HepG2 (cell line): Measurements from ENCODE around the gene NMUR1. TPM values are rescaled to one million over a fixed set of nuclear protein-coding genes. Genes with fewer than 3 reads are reported as not detected.

Experiments
- ATF7-NPFF ChIP-seq: sonication (generic); formaldehyde crosslinking; IDR thresholded peaks from 2 replicates; pipeline ENCODE4 v1.8.1; 2023; ENCODE audit warnings: mild to moderate bottlenecking, low read depth, missing genetic modification reagents, moderate library complexity
- CTCF ChIP-seq: sonication (generic); formaldehyde crosslinking; IDR thresholded peaks from 2 replicates; pipeline ENCODE4 v1.5.0; 2020; ENCODE audit warnings: mild to moderate bottlenecking, missing genetic modification reagents, moderate library complexity
- ELF3 ChIP-seq: IDR thresholded peaks from 2 replicates; pipeline ENCODE4 v1.6.1; 2016; ENCODE audit warnings: missing genetic modification reagents, missing compliant biosample characterization
- FOXK1 ChIP-seq: sonication (generic); formaldehyde crosslinking; IDR thresholded peaks from 2 replicates; pipeline ENCODE4 v1.4.0; 2020; ENCODE audit warnings: low read depth, missing genetic modification reagents, borderline replicate concordance
- NONO ChIP-seq, 2 experiments: fragments of 450-650 bp in 1 of 2; sonication (generic) in 1 of 2; formaldehyde crosslinking in 1 of 2; IDR thresholded peaks in 1 of 2; conservative IDR thresholded peaks in 1 of 2; 2 replicates each; pipeline versions ENCODE4 v1.6.1 to v1.8.0; 2017 to 2022; ENCODE audit warnings: mild to moderate bottlenecking in 1 of 2, missing genetic modification reagents in 1 of 2, moderate library complexity in 1 of 2
- PATZ1 ChIP-seq: sonication (generic); formaldehyde crosslinking; IDR thresholded peaks from 2 replicates; pipeline ENCODE4 v1.4.0; 2020; ENCODE audit warnings: missing genetic modification reagents
- RBM39 ChIP-seq: fragments of 200-400 bp; formaldehyde crosslinking; IDR thresholded peaks from one replicate; pipeline ENCODE4 v1.6.1; 2018; ENCODE audit warnings: antibody characterized with exemption, mild to moderate bottlenecking, low read depth, low read length; ENCODE audit not compliant: poor library complexity, severe bottlenecking
- RELA ChIP-seq: sonication (generic); formaldehyde crosslinking; IDR thresholded peaks from 2 replicates; pipeline ENCODE4 v1.4.0; 2020; ENCODE audit warnings: missing genetic modification reagents
- SALL1 ChIP-seq: sonication (generic); formaldehyde crosslinking; IDR thresholded peaks from 2 replicates; pipeline ENCODE4 v1.8.0; 2022; ENCODE audit warnings: mild to moderate bottlenecking, missing genetic modification reagents
- SALL2 ChIP-seq: sonication (generic); formaldehyde crosslinking; IDR thresholded peaks from 2 replicates; pipeline ENCODE4 v1.8.1; 2023; ENCODE audit warnings: mild to moderate bottlenecking, missing genetic modification reagents, inconsistent platforms
- TFDP2 ChIP-seq: sonication (generic); formaldehyde crosslinking; IDR thresholded peaks from 2 replicates; pipeline ENCODE4 v1.4.0; 2020; ENCODE audit warnings: missing genetic modification reagents
- TRAFD1 ChIP-seq: sonication (generic); formaldehyde crosslinking; IDR thresholded peaks from 2 replicates; pipeline ENCODE4 v1.5.1; 2020; ENCODE audit warnings: missing genetic modification reagents, mild to moderate bottlenecking, borderline replicate concordance
- XRCC5 ChIP-seq: fragments of 200-400 bp; formaldehyde crosslinking; optimal IDR thresholded peaks from 2 replicates; pipeline ENCODE3; 2017; ENCODE audit warnings: mild to moderate bottlenecking, low read length
- ZFX ChIP-seq: sonication (generic); formaldehyde crosslinking; IDR thresholded peaks from 2 replicates; pipeline ENCODE4 v1.4.0; 2020; ENCODE audit warnings: mild to moderate bottlenecking, low read depth, missing genetic modification reagents, moderate library complexity
- ZNF770 ChIP-seq: sonication (generic); formaldehyde crosslinking; IDR thresholded peaks from 2 replicates; pipeline ENCODE4 v1.5.0; 2020; ENCODE audit warnings: mild to moderate bottlenecking, missing genetic modification reagents
- polyA plus RNA-seq, 8 experiments: library from polyadenylated mRNA; depleted of rRNA in 3 of 8; stranded (reverse) in 7 of 8; unstranded in 1 of 8; fragments of >200 nt; fragmentation: Illumina TruSeq in 4 of 8; extraction: Trizol in 4 of 8; gene quantifications; 2 replicates each; pipeline versions ENCODE4 v1.2.1 to v1.2.3, GENCODE V29; 2011 to 2016; ENCODE audit warnings: low read depth in 4 of 8, missing spikeins in 1 of 8, mixed read lengths in 1 of 8; ENCODE audit not compliant: insufficient read depth in 1 of 8
- total RNA-seq, 5 experiments: library from RNA; depleted of rRNA; stranded (reverse); fragments of >200 nt; fragmentation: Illumina TruSeq; extraction: Trizol; gene quantifications; 2 replicates each; pipeline ENCODE4 v1.2.3, GENCODE V29; 2016; ENCODE audit warnings: low read depth in 1 of 5

NMUR1 gene
- total and polyA plus RNA-seq, 2 of the 13 experiments (the other 11 are each of a cell fraction or from before 2014, with no cell fraction given), result not detected

- TF ChIP-seq RBM39, result peak; percentile 56
- peak; percentile 42; the same call in 1 of the 2 replicates for TF ChIP-seq TFDP2 (CRISPR knock-in tag)
- peak; percentile 91 for TF ChIP-seq PATZ1 (CRISPR knock-in tag)
- TF ChIP-seq SALL1 (CRISPR knock-in tag), result peak; percentile 31; the same call in 1 of the 2 replicates
- TF ChIP-seq ATF7-NPFF (CRISPR knock-in tag), result 0 out of 2 replicates have a peak, but pooled peaks have one; percentile 36
- TF ChIP-seq SALL2 (CRISPR knock-in tag), result peak; percentile 34; the same call in 1 of the 2 replicates
- peak; percentile 70 for TF ChIP-seq XRCC5
- TF ChIP-seq NONO (IDR thresholded peaks at IDR 0.05), result no peak
- peak; percentile 55; the same call in 1 of the 2 replicates for TF ChIP-seq NONO (CRISPR knock-in tag; conservative IDR thresholded peaks at IDR 0.05)
- TF ChIP-seq CTCF (CRISPR knock-in tag), result peak; percentile 74
- TF ChIP-seq FOXK1 (CRISPR knock-in tag), result no peak
- peak; percentile 18; the same call in 1 of the 2 replicates for TF ChIP-seq ZFX
- no peak for TF ChIP-seq ELF3 (CRISPR knock-in tag)
- 0 out of 2 replicates have a peak, but pooled peaks have one; percentile 53 for TF ChIP-seq RELA (CRISPR knock-in tag)
- TF ChIP-seq ZNF770 (CRISPR knock-in tag), result peak; percentile 32; the same call in 1 of the 2 replicates
- no peak for TF ChIP-seq TRAFD1 (CRISPR knock-in tag)
These were observed at the start of gene NMUR1 (continued) for GRCh38 chr2:231530099-231531011.
